Measurements from ENCODE around the gene RBM44.

The RBM44 gene

DNA sequence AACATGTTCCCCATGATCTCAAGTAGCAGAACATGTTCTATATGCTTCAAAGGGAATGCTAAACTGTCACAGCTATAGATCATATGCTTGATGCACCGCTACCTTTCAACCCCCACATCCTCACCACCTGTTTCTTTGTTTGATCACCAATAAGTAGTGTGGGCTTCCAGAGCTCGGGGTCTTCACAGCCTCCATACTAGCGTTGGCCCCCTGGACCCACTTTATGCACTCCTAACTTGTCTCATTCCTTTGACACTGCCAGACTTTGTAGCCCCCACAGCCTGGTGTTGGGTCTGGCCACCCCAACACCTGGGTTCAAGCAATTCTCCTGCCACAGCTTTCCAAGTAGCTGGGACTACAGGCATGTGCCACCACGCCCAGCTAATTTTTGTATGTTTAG is 11.6 kb upstream of the RBM44 start:
- no peak for DNase-seq (ENCODE audit: extremely low read depth, low read depth)
- H3K4me3 ChIP-seq (replicated peaks; ENCODE audit: low read depth, low read length) = no peak overlapping the region
- TF ChIP-seq, protein P1, sequence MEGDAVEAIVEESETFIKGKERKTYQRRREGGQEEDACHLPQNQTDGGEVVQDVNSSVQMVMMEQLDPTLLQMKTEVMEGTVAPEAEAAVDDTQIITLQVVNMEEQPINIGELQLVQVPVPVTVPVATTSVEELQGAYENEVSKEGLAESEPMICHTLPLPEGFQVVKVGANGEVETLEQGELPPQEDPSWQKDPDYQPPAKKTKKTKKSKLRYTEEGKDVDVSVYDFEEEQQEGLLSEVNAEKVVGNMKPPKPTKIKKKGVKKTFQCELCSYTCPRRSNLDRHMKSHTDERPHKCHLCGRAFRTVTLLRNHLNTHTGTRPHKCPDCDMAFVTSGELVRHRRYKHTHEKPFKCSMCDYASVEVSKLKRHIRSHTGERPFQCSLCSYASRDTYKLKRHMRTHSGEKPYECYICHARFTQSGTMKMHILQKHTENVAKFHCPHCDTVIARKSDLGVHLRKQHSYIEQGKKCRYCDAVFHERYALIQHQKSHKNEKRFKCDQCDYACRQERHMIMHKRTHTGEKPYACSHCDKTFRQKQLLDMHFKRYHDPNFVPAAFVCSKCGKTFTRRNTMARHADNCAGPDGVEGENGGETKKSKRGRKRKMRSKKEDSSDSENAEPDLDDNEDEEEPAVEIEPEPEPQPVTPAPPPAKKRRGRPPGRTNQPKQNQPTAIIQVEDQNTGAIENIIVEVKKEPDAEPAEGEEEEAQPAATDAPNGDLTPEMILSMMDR (IDR thresholded peaks at IDR 0.05; ENCODE audit: low read depth, low read length, missing control alignments) = no peak

GRCh38 chr2:237790353-237790752 is 8.2 kb upstream of the RBM44 start:
- no peak overlapping the region for H3K4me3 ChIP-seq (replicated peaks; ENCODE audit: low read depth, low read length)
- TF ChIP-seq, protein P1 (IDR thresholded peaks at IDR 0.05; ENCODE audit: low read depth, low read length, missing control alignments) = no peak
- DNase-seq (ENCODE audit: extremely low read depth, low read depth) = no peak

DNA sequence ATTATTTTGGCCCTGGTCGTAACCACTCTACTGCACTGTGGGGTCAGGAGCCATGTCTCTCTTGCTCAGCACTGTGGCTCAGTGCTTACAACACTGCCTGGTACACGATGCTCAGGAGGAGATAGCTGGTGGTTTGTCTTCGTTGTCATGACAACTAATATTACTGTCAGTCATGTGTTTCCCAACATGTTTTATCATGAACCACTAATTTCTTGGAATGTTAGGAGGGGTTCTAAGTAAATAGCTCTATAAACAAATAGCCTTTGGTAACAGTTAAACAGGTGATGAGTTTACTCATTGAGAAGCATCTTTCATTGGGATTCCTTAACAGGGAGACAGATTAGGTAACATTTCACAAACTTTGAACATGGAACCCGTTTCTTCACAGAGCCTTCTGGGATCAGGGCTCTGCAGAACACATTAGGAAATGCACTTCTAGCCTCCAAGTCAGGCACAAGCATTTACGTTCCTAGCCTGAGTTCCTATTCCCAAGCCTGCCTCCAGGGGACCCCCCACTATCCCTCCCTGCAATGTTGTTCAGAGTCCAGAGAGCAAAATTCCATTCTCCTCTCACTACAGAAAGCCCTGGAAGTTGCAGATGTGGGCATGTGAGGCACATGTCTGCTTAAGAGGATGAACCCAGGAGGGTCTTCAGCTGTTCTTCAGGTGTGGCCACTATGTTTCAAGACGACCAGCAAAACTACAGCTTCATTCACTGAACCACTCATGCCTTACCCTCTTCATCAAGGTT is 6.4 kb upstream of the RBM44 start:
- no peak for DNase-seq (ENCODE audit: extremely low read depth, low read depth)
- TF ChIP-seq, protein P1 (IDR thresholded peaks at IDR 0.05; ENCODE audit: low read depth, low read length, missing control alignments) = peak; percentile 55

GRCh38 chr2:237797253-237797652 is 1.3 kb upstream of the RBM44 start:
- TF ChIP-seq, protein P1 (IDR thresholded peaks at IDR 0.05; ENCODE audit: low read depth, low read length, missing control alignments) = no peak
- H3K4me3 ChIP-seq (replicated peaks; ENCODE audit: low read depth, low read length) = no peak overlapping the region
- DNase-seq (ENCODE audit: extremely low read depth, low read depth) = no peak

More for the DNA sequence above, 6.4 kb upstream of the RBM44 start:
- no peak overlapping the region for H3K4me3 ChIP-seq (replicated peaks; ENCODE audit: low read depth, low read length)

DNA sequence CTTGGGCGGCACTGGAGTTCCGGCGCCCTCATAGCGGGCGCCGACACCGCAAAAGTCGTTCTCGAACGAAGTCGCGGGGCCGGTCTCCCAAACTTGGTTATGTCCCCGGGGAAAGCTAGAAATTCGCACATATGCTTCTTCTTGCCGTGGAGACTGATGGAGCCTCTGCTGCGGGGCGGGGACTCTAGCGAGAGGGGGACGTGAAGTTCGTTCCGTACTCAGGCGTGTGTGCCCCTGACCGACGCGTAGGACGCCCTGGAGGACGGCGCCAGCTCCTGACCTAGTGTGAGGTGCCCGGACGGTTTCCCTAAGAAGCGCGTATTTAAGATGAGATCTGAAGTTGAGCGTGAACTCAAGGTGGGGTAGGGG is 465 bp downstream of the RBM44 start:
- H3K4me3 ChIP-seq (replicated peaks; ENCODE audit: low read depth, low read length) = no peak overlapping the region
- TF ChIP-seq, protein P1 (IDR thresholded peaks at IDR 0.05; ENCODE audit: low read depth, low read length, missing control alignments) = no peak
- no peak for DNase-seq (ENCODE audit: extremely low read depth, low read depth)

- H3K4me3 ChIP-seq (replicated peaks; ENCODE audit: low read depth, low read length) = no peak overlapping the region
- no peak for DNase-seq (ENCODE audit: extremely low read depth, low read depth)
- TF ChIP-seq, protein P1 (IDR thresholded peaks at IDR 0.05; ENCODE audit: low read depth, low read length, missing control alignments) = no peak
Measured at GRCh38 chr2:237801466-237801865, 2.9 kb downstream of the RBM44 start.

DNA sequence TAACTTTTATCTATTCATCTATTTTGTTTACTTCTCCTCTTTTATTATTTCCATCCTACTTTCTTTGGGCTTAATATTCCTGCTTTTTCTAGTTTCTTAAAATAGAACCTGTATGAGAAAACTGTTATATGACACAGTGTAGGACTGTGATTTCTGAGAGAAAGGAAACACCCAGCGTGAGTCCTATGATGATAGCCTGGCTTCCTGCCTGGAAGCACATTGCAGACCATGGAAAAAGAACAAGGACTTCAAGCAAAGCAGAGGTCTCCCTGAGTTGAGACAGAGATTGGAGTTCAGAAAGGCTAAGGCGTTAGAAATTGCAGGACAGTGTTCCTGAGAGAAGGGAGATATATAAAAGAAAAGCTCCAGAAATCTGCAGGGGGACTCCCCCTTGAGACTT is 7.8 kb downstream of the RBM44 start:
- TF ChIP-seq, protein P1 (IDR thresholded peaks at IDR 0.05; ENCODE audit: low read depth, low read length, missing control alignments) = no peak
- no peak overlapping the region for H3K4me3 ChIP-seq (replicated peaks; ENCODE audit: low read depth, low read length)
- DNase-seq (ENCODE audit: extremely low read depth, low read depth) = no peak
